ENCODE data around the gene IGSF21. TPM values are rescaled to one million over a fixed set of nuclear protein-coding genes. Genes with fewer than 3 reads are reported as not detected.

IGSF21 gene
- total and polyA plus RNA-seq, 2 of the 8 experiments (the other 6 are each of a cell fraction or from before 2014, with no cell fraction given), result 22.5 to 28.5 TPM

DNA sequence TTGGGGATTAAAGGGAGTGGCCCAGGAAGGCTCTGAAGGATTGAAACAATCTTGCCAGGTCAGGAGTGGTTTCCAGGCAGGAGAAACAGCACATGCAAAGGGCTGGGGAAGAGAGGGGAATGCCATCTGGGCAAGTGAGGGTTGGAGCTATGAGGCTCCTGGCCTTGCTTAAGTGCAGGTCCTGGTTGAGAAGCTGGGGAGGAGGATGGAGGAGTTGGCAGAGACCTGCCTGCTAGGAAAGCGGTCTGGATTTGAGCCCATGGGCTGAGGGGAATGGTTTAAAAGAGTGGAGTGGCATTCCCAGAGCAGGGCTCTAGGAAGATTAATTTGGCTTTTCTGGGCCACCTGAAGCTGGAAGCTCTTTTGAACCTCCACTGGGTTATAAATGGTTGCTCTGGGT is 9.2 kb downstream of the IGSF21 start:
- no peaks in the 10 kb centered on the region for H3K9me3 ChIP-seq (ENCODE audit: insufficient read depth in 2 of 2, low read depth in 1 of 2, low read length in 1 of 2)
- H3K18ac ChIP-seq (ENCODE audit: extremely low read depth, low read length), result no peak overlapping the region
- H4K91ac ChIP-seq (replicated peaks; ENCODE audit: insufficient read length, low read length), result no peak overlapping the region
- H4K20me1 ChIP-seq (replicated peaks in 1 of 2; ENCODE audit: control insufficient read depth in 1 of 2, insufficient read depth in 2 of 2, low read length in 2 of 2), result peaks cover 1 to 2% of the 10 kb centered on the region in 2 experiments
- H3K23ac ChIP-seq (ENCODE audit: insufficient read length), result no peak overlapping the region
- no peak for TF ChIP-seq EGR1 (IDR thresholded peaks at IDR 0.05; ENCODE audit: borderline replicate concordance, low read depth, low read length)
- TF ChIP-seq CHD2 (IDR thresholded peaks at IDR 0.05; ENCODE audit: low read length), result no peak
- no peak for TF ChIP-seq POLR2A (IDR thresholded peaks at IDR 0.05; ENCODE audit: control extremely low read depth in 1 of 2, low read depth in 2 of 2, low read length in 2 of 2)
- no peak for TF ChIP-seq MAFK (IDR thresholded peaks at IDR 0.05; ENCODE audit: low read depth, low read length)
- no peak for TF ChIP-seq SRF (IDR thresholded peaks at IDR 0.05; ENCODE audit: low read depth, low read length)
- TF ChIP-seq, protein P1, sequence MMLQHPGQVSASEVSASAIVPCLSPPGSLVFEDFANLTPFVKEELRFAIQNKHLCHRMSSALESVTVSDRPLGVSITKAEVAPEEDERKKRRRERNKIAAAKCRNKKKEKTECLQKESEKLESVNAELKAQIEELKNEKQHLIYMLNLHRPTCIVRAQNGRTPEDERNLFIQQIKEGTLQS (IDR thresholded peaks at IDR 0.05; ENCODE audit: insufficient read depth, low read depth, low read length), result no peak
- no peak overlapping the region; the same call in 1 of the 2 replicates for H2BK12ac ChIP-seq (ENCODE audit: low read depth, low read length)
- no peak overlapping the region for H3K9ac ChIP-seq (replicated peaks in 1 of 4; ENCODE audit: extremely low read depth in 1 of 4, low read depth in 3 of 4, low read length in 3 of 4)
- no peak overlapping the region for H4K8ac ChIP-seq (ENCODE audit: extremely low read depth, insufficient read depth, low read length)
- no peak overlapping the region for H2AFZ ChIP-seq (ENCODE audit: low read length)
- H3K56ac ChIP-seq (replicated peaks; ENCODE audit: insufficient read length, low read depth, low read length), result no peak overlapping the region
- peaks cover 17% of the 10 kb centered on the region for H3K79me1 ChIP-seq (ENCODE audit: low read depth, low read length)
- H3K4ac ChIP-seq (replicated peaks; ENCODE audit: insufficient read length, low read depth, low read length), result no peak overlapping the region
- H3K36me3 ChIP-seq (ENCODE audit: control insufficient read depth in 2 of 4, insufficient read depth in 4 of 4, low read length in 3 of 4), result no peaks in the 10 kb centered on the region; a peak in 1 of 8 replicates
- H2BK120ac ChIP-seq (replicated peaks; ENCODE audit: low read depth, low read length), result no peak overlapping the region
- H3K23me2 ChIP-seq (ENCODE audit: low read depth, low read length), result no peaks in the 10 kb centered on the region; the same call in 1 of the 2 replicates
- no peak overlapping the region for H2BK5ac ChIP-seq (ENCODE audit: low read depth, low read length)
- no peak overlapping the region for H2BK15ac ChIP-seq (ENCODE audit: low read length)
- no peak overlapping the region for H3K4me2 ChIP-seq (ENCODE audit: insufficient read depth in 1 of 2, low read depth in 2 of 2, low read length in 2 of 2)
- H3K27ac ChIP-seq (ENCODE audit: low read depth, low read length), result no peak overlapping the region
- H3K14ac ChIP-seq (ENCODE audit: insufficient read length), result no peak overlapping the region
- peaks cover 0 to 6% (median 2%) of the 10 kb centered on the region in 4 experiments; a peak in 4 of 7 replicates for H3K4me1 ChIP-seq (replicated peaks in 1 of 4; ENCODE audit: control insufficient read depth in 3 of 4, insufficient read depth in 4 of 4, low read length in 3 of 4)
- 89% methylated on average over 1 of the region's 1 CpG; no CpG with 5 or more reads in 1 of the 2 experiments for WGBS, 2 experiments (ENCODE audit: extremely low coverage in 1 of 2, insufficient coverage in 1 of 2, insufficient read length in 1 of 2, insufficient replicate concordance in 2 of 2, low coverage in 1 of 2, low lambda C conversion rate in 2 of 2, missing lambda C conversion rate in 1 of 2)
- FAIRE-seq, result no peak
- H3K79me2 ChIP-seq (ENCODE audit: control insufficient read depth in 1 of 2, insufficient read depth in 2 of 2, low read length in 2 of 2), result 0 out of 4 replicates have a peak, but pooled peaks cover 0 to 6% of the 10 kb centered on the region in 2 experiments
- no peak overlapping the region for H3K4me3 ChIP-seq (ENCODE audit: extremely low read depth in 1 of 4, insufficient read depth in 2 of 4, low read depth in 3 of 4, low read length in 4 of 4)
- no peak for DNase-seq (ENCODE audit: low read depth in 1 of 2, low spot score in 2 of 2)
- H3K27me3 ChIP-seq (replicated peaks in 1 of 4; ENCODE audit: control insufficient read depth in 3 of 4, extremely low read depth in 1 of 4, insufficient read depth in 3 of 4, low read length in 3 of 4), result peaks cover 0 to 9% (median 6%) of the 10 kb centered on the region in 4 experiments; a peak in 3 of 7 replicates
- H2BK20ac ChIP-seq (ENCODE audit: low read length), result no peak overlapping the region
- CTCF ChIA-PET (ENCODE audit: partially characterized antibody), result interaction anchor here (0.6 to 3.5 kb wide), 7 partner anchors 8 to 236 kb away, joined by 3 to 18 read pairs (median 3); partner anchors contain the start of gene IGSF21
- no peak overlapping the region for H2AK5ac ChIP-seq (ENCODE audit: low read depth, low read length)
- no peak overlapping the region for H4K5ac ChIP-seq (ENCODE audit: insufficient read length, low read depth, low read length)
- POLR2A ChIA-PET (ENCODE audit: partially characterized antibody), result interaction anchor here (0.7 kb wide), 1 partner anchor 22 kb away, joined by 3 read pairs; no protein-coding TSS in a partner anchor
